ENCODE results near the gene ABITRAM.

DNA sequence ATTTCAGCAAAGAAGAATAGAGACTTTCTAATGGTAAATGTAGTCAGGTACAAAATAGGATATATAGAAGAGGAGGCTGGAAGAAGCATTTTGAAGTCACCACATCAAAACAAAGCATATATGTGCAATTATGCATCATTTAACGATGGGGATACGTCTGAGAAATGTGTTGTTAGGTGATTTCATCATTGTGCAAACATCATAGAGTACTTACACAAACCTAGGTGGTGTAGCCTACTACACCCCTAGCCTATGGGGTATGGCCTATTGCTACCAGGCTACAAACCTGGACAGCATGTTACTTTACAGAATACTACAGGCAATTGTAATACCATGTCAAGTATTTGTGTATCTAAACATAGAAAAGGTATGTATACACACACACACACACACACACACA is 28.7 kb upstream of the ABITRAM start:
- TF ChIP-seq EP300 (IDR thresholded peaks at IDR 0.05): no peak
- TF ChIP-seq, protein P1, sequence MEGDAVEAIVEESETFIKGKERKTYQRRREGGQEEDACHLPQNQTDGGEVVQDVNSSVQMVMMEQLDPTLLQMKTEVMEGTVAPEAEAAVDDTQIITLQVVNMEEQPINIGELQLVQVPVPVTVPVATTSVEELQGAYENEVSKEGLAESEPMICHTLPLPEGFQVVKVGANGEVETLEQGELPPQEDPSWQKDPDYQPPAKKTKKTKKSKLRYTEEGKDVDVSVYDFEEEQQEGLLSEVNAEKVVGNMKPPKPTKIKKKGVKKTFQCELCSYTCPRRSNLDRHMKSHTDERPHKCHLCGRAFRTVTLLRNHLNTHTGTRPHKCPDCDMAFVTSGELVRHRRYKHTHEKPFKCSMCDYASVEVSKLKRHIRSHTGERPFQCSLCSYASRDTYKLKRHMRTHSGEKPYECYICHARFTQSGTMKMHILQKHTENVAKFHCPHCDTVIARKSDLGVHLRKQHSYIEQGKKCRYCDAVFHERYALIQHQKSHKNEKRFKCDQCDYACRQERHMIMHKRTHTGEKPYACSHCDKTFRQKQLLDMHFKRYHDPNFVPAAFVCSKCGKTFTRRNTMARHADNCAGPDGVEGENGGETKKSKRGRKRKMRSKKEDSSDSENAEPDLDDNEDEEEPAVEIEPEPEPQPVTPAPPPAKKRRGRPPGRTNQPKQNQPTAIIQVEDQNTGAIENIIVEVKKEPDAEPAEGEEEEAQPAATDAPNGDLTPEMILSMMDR (IDR thresholded peaks at IDR 0.05): no peak
- TF ChIP-seq POLR2A (IDR thresholded peaks at IDR 0.05; ENCODE audit: low read depth): no peak
